ENCODE results near the gene ASNSD1. TPM values are rescaled to one million over a fixed set of nuclear protein-coding genes. Genes with fewer than 3 reads are reported as not detected.
A peak's percentile ranks its signal among the peaks of the same experiment; 100 is the strongest.

Gene ASNSD1
- total RNA-seq, 3 donors from 2014 or later (not counting 1 experiment from before 2014, with no cell fraction given): 17.5 to 30.4 (median 30.3) TPM

GRCh38 chr2:189696223-189696622 is 35.0 kb downstream of the ASNSD1 start:
- Histone ChIP-seq H3K4me1 (ENCODE audit: control insufficient read depth, insufficient read depth, low read length) (no peaks in the 10 kb centered on the region), H3K4me3 (ENCODE audit: low read length) (no peak overlapping the region), H3K36me3 (ENCODE audit: control insufficient read depth, insufficient read depth, low read length) (peaks cover 4% of the 10 kb centered on the region), H3K9me3 (ENCODE audit: control insufficient read depth, insufficient read depth, low read length) (no peaks in the 10 kb centered on the region), H3K27ac (ENCODE audit: low read length) (no peak overlapping the region), H3K27me3 (ENCODE audit: control insufficient read depth, insufficient read depth, low read length) (no peaks in the 10 kb centered on the region)
- Mint-ChIP-seq H3K27ac (no peak overlapping the region), H3K4me3 (no peak overlapping the region), H3K27me3 (ENCODE audit: low read depth in 2 of 2) (no peaks in the 10 kb centered on the region), H3K9me3 (no peaks in the 10 kb centered on the region), H3K4me1 (peaks cover 0 to 11% of the 10 kb centered on the region in 2 donors), H3K36me3 (no peaks in the 10 kb centered on the region)
- TF ChIP-seq, protein P1, sequence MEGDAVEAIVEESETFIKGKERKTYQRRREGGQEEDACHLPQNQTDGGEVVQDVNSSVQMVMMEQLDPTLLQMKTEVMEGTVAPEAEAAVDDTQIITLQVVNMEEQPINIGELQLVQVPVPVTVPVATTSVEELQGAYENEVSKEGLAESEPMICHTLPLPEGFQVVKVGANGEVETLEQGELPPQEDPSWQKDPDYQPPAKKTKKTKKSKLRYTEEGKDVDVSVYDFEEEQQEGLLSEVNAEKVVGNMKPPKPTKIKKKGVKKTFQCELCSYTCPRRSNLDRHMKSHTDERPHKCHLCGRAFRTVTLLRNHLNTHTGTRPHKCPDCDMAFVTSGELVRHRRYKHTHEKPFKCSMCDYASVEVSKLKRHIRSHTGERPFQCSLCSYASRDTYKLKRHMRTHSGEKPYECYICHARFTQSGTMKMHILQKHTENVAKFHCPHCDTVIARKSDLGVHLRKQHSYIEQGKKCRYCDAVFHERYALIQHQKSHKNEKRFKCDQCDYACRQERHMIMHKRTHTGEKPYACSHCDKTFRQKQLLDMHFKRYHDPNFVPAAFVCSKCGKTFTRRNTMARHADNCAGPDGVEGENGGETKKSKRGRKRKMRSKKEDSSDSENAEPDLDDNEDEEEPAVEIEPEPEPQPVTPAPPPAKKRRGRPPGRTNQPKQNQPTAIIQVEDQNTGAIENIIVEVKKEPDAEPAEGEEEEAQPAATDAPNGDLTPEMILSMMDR (IDR thresholded peaks at IDR 0.05): no peak
- intact Hi-C loops (cut with micrococcal nuclease): no loop called here
- DNase-seq: no peak
- no peak for ATAC-seq
- WGBS (ENCODE audit: insufficient coverage): 100% methylated on average over 2 of the region's 3 CpGs

DNA sequence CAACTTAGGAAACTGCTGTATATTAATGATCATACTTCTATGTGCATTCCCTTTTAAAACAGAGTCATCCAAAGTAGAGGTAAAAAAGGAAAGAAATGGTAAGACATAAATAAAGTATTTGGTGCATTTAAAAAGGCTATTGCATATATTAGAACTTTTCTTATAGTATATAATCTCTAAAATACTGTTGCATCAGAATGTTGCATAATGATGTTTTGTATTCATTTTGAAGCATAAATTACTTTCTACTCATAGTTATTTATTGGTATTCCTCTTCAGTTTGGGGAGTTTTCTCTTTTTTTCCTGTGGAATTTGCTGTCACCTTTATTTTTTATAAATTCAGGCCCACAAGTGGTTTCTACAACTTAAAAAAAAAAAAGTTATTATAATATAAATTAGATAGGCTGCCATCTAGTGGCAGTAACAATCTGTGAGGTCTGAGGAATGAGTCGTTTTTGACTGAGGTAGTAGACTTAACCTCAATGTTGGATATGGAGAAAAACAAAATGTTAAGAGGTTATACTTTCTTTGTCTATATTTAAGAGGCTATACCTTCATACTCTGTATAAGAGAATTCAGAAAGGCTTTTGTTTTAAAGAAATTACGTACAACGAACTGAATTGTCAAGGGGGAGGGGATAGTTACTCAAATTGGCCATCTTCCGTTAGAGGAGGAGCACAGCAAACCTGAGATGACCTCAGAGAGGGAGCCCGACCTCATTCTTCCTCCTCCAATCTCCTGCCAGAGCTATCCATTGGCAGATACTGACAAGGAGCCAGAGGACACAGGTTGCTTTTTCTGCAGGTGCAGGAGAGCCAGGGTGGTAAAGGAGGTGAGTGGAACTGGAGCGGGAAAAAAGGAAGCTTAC is 37.0 kb downstream of the ASNSD1 start:
- peaks cover 0 to 11% of the 10 kb centered on the region in 2 donors for H3K4me1 Mint-ChIP-seq
- peak overlapping the region; percentile 46 to 65 for H3K27ac Mint-ChIP-seq
- Histone ChIP-seq H3K27me3 (ENCODE audit: control insufficient read depth, insufficient read depth, low read length) (no peaks in the 10 kb centered on the region), H3K4me1 (ENCODE audit: control insufficient read depth, insufficient read depth, low read length) (no peaks in the 10 kb centered on the region), H3K9me3 (ENCODE audit: control insufficient read depth, insufficient read depth, low read length) (no peaks in the 10 kb centered on the region), H3K4me3 (ENCODE audit: low read length) (no peak overlapping the region), H3K36me3 (ENCODE audit: control insufficient read depth, insufficient read depth, low read length) (peaks cover 2% of the 10 kb centered on the region), H3K27ac (ENCODE audit: low read length) (no peak overlapping the region)
- H3K9me3 Mint-ChIP-seq: no peaks in the 10 kb centered on the region
- TF ChIP-seq, protein P1 (IDR thresholded peaks at IDR 0.05): peak; percentile 89
- DNase-seq: peak in 1 of 2 donors; percentile 76
- peak; percentile 67 to 76 (median 76) for ATAC-seq
- peak overlapping the region; percentile 49 for H3K4me3 Mint-ChIP-seq
- intact Hi-C loops (cut with micrococcal nuclease): loop anchor here (1.0 kb wide), 2 partner anchors 24 to 37 kb away; partner anchors contain the start of genes ANKAR and ASNSD1
- no peaks in the 10 kb centered on the region for H3K36me3 Mint-ChIP-seq
- no peaks in the 10 kb centered on the region for H3K27me3 Mint-ChIP-seq (ENCODE audit: low read depth in 2 of 2)
- 70% methylated on average over 5 of the region's 6 CpGs for WGBS (ENCODE audit: insufficient coverage)

DNA sequence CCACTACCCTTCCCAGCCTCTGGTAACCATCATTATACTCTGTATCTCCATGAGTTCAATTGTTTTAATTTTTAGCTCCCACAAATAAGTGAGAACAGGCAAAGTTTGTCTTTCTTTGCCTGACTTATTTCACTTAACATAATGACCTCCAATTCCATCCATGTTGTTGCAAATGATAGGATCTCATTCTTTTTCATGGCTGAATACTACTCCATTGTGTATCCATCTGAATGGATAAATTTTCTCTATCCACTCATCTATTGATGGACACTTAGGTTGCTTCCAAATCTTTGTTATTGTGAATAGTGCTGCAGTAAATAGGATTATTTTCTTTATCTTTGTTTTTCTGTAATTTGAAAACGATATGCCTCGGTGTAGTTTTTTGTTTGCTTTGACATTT is 39.4 kb downstream of the ASNSD1 start:
- H3K4me3 Mint-ChIP-seq: no peak overlapping the region
- H3K27ac Mint-ChIP-seq: no peak overlapping the region
- TF ChIP-seq, protein P1 (IDR thresholded peaks at IDR 0.05): no peak
- H3K27ac ChIP-seq (ENCODE audit: low read length): no peak overlapping the region
- WGBS (ENCODE audit: insufficient coverage): 0% methylated on average over 1 of the region's 2 CpGs
- no peaks in the 10 kb centered on the region for H3K9me3 ChIP-seq (ENCODE audit: control insufficient read depth, insufficient read depth, low read length)
- DNase-seq (no peak), ATAC-seq (no peak)
- no peaks in the 10 kb centered on the region for H3K4me1 ChIP-seq (ENCODE audit: control insufficient read depth, insufficient read depth, low read length)
- no peaks in the 10 kb centered on the region for H3K36me3 Mint-ChIP-seq
- no peak overlapping the region for H3K4me3 ChIP-seq (ENCODE audit: low read length)
- no peaks in the 10 kb centered on the region for H3K27me3 ChIP-seq (ENCODE audit: control insufficient read depth, insufficient read depth, low read length)
- H3K36me3 ChIP-seq (ENCODE audit: control insufficient read depth, insufficient read depth, low read length): peaks cover 4% of the 10 kb centered on the region
- H3K9me3 Mint-ChIP-seq: no peaks in the 10 kb centered on the region
- H3K27me3 Mint-ChIP-seq (ENCODE audit: low read depth in 2 of 2): no peaks in the 10 kb centered on the region
- intact Hi-C loops (cut with micrococcal nuclease): no loop called here
- H3K4me1 Mint-ChIP-seq: peaks cover 0 to 11% of the 10 kb centered on the region in 2 donors

Data from natural killer cell (primary cell).